Kidney (tissue), 14 donors: ENCODE data around the gene PANX1. TPM values are rescaled to one million over a fixed set of nuclear protein-coding genes. Genes with fewer than 3 reads are reported as not detected.
"Not testable (repeated sequence)": the region's sequence is repeated elsewhere in the genome, so short reads cannot be mapped to it uniquely, and the experiment has no call there.

Source experiments
- DNase-seq, 5 donors: peaks; one replicate each; pipeline ENCODE4 v3.0.0-alpha.2; 2013 to 2020
- FAIRE-seq: peaks from 2 replicates; lab custom pipeline; 2012; peaks lifted over from hg19 to GRCh38; lab: Jason Lieb, UNC
- H3K27ac ChIP-seq, 2 donors: one replicate each; pipeline ENCODE4 v1.7.0; 2013; ENCODE audit warnings: low read depth in 2 of 2, low read length in 2 of 2, inconsistent platforms in 1 of 2
- H3K27me3 ChIP-seq: one replicate; pipeline ENCODE4 v1.7.1; 2013; ENCODE audit warnings: low read length, inconsistent platforms; ENCODE audit not compliant: control insufficient read depth, insufficient read depth
- H3K36me3 ChIP-seq, 3 donors: one replicate each; pipeline versions ENCODE4 v1.7.0 to v1.7.1; 2013; ENCODE audit warnings: low read length in 3 of 3, control low read depth in 1 of 3, inconsistent platforms in 1 of 3; ENCODE audit not compliant: insufficient read depth in 3 of 3, control insufficient read depth in 2 of 3
- H3K4me1 ChIP-seq, 3 donors: one replicate each; pipeline versions ENCODE4 v1.7.0 to v1.7.1; 2013; ENCODE audit warnings: low read length in 3 of 3, inconsistent platforms in 1 of 3, low read depth in 1 of 3; ENCODE audit not compliant: control insufficient read depth in 2 of 3, insufficient read depth in 2 of 3
- H3K4me3 ChIP-seq, 3 donors: one replicate each; pipeline versions ENCODE4 v1.7.0 to v1.8.1; 2013; ENCODE audit warnings: low read length in 3 of 3, control low read depth in 1 of 3, inconsistent platforms in 1 of 3
- H3K9ac ChIP-seq, 3 donors: one replicate each; pipeline versions ENCODE4 v1.7.0 to v1.7.1; 2013; ENCODE audit warnings: low read length in 3 of 3, control low read depth in 1 of 3, inconsistent platforms in 1 of 3
- H3K9me3 ChIP-seq, 3 donors: one replicate each; pipeline versions ENCODE4 v1.7.0 to v1.7.1; 2013; ENCODE audit warnings: low read length in 3 of 3, control low read depth in 1 of 3, inconsistent platforms in 1 of 3; ENCODE audit not compliant: control insufficient read depth in 2 of 3, insufficient read depth in 1 of 3
- CTCF ChIP-seq: IDR thresholded peaks from 3 replicates; pipeline ENCODE4 v1.5.1; 2012; ENCODE audit warnings: mild to moderate bottlenecking, moderate library complexity, borderline replicate concordance; ENCODE audit not compliant: insufficient read depth; ENCODE audit errors: extremely low read depth
- intact Hi-C: fragments of 100-400 bp; cut with DNase I; formaldehyde crosslinking; loops from one replicate; pipeline ENCODE4 v1.11.1; 2022
- polyA plus RNA-seq: library from polyadenylated mRNA; stranded (reverse); fragments of 350-450 nt; fragmentation: Illumina TruSeq; extraction: RNeasy Lipid Tissue Mini Kit (QIAGEN cat#74804); gene quantifications from one replicate; pipeline ENCODE4 v1.2.3, GENCODE V29; 2014; ENCODE audit warnings: low read depth, low replicate concordance; ENCODE audit not compliant: insufficient read depth
- total RNA-seq: library from RNA; stranded (reverse); fragmentation: NEBNext Ultra II Directional; extraction: Animal tissue kit (Norgen Biotek cat#: 25700); gene quantifications from one replicate; pipeline ENCODE4 v1.2.1, GENCODE V29; 2021
- donor health status: control.
- donor health status: control.
- donor health status: control.
- donor health status: control.
- donor health status: control.
- donor health status: DM: yes; HTN: yes; CAD: no.
- donor health status: Normal renal cell carcinoma (clear cell type).

Gene PANX1
- total and polyA plus RNA-seq, 2 donors from 2014 or later, result 5.3 to 13.9 TPM

- Histone ChIP-seq H3K36me3 (no peaks in the 10 kb centered on the region), H3K4me3 (no peak overlapping the region), H3K27me3 (no peaks in the 10 kb centered on the region), H3K27ac (no peak overlapping the region), H3K9me3 (no peaks in the 10 kb centered on the region), H3K9ac (no peak overlapping the region), H3K4me1 (no peaks in the 10 kb centered on the region)
- no peak for DNase-seq
- TF ChIP-seq CTCF, result no peak
- no peak for FAIRE-seq
- intact Hi-C loops, result no loop called here
Observed at GRCh38 chr11:94117197-94117574, 11.5 kb upstream of the PANX1 start.

GRCh38 chr11:94117871-94118270, 10.8 kb upstream of the PANX1 start:
- no peaks in the 10 kb centered on the region for H3K4me1 ChIP-seq
- intact Hi-C loops, result no loop called here
- no peak overlapping the region for H3K9ac ChIP-seq
- no peak for DNase-seq
- H3K4me3 ChIP-seq, result no peak overlapping the region
- no peaks in the 10 kb centered on the region for H3K27me3 ChIP-seq
- H3K36me3 ChIP-seq, result no peaks in the 10 kb centered on the region
- FAIRE-seq, result no peak
- TF ChIP-seq CTCF, result no peak
- H3K9me3 ChIP-seq, result no peaks in the 10 kb centered on the region
- no peak overlapping the region for H3K27ac ChIP-seq

- H3K4me1 ChIP-seq, FAIRE-seq, H3K27me3 ChIP-seq, H3K27ac ChIP-seq, DNase-seq, intact Hi-C loops, H3K9ac ChIP-seq, H3K4me3 ChIP-seq, H3K9me3 ChIP-seq, H3K36me3 ChIP-seq: not testable (repeated sequence)
Observed at GRCh38 chr11:94119676-94120075, 9.0 kb upstream of the PANX1 start.

GRCh38 chr11:94120516-94120915, 8.1 kb upstream of the PANX1 start:
- H3K9ac ChIP-seq, H3K36me3 ChIP-seq, H3K27me3 ChIP-seq, H3K9me3 ChIP-seq, H3K4me1 ChIP-seq, H3K27ac ChIP-seq, FAIRE-seq, DNase-seq, H3K4me3 ChIP-seq, intact Hi-C loops: not testable (repeated sequence)

GRCh38 chr11:94120946-94121345, 7.7 kb upstream of the PANX1 start:
- Histone ChIP-seq H3K36me3 (no peaks in the 10 kb centered on the region), H3K9ac (no peak overlapping the region), H3K27ac (no peak overlapping the region), H3K27me3 (no peaks in the 10 kb centered on the region), H3K4me1 (no peaks in the 10 kb centered on the region), H3K9me3 (no peaks in the 10 kb centered on the region), H3K4me3 (no peak overlapping the region)
- FAIRE-seq (no peak), DNase-seq (no peak)
- intact Hi-C loops, result no loop called here
- TF ChIP-seq CTCF, result no peak
